Left kidney (tissue), 2 donors: ENCODE data around the gene KREMEN1. TPM values are rescaled to one million over a fixed set of nuclear protein-coding genes. Genes with fewer than 3 reads are reported as not detected.
A peak's percentile ranks its signal among the peaks of the same experiment; 100 is the strongest.

Experiments used
- DNase-seq: peaks from one replicate; pipeline ENCODE4 v3.0.0-alpha.2; 2013
- polyA plus RNA-seq: library from polyadenylated mRNA; unstranded; fragments of 120-200 nt; gene quantifications from one replicate; pipeline ENCODE4 v1.2.1, GENCODE V29; 2013; ENCODE audit not compliant: insufficient read length

KREMEN1 gene
- polyA plus RNA-seq, 1 donor, result 22.3 TPM

GRCh38 chr22:29149841-29150555 lies 77.2 kb downstream of the KREMEN1 start:
- no peak for DNase-seq

- no peak for DNase-seq
These were observed 77.9 kb downstream of the KREMEN1 start for GRCh38 chr22:29150701-29151100.

GRCh38 chr22:29151316-29151715 lies 78.5 kb downstream of the KREMEN1 start:
- no peak for DNase-seq

GRCh38 chr22:29152045-29152953 lies 79.5 kb downstream of the KREMEN1 start:
- no peak for DNase-seq

DNA sequence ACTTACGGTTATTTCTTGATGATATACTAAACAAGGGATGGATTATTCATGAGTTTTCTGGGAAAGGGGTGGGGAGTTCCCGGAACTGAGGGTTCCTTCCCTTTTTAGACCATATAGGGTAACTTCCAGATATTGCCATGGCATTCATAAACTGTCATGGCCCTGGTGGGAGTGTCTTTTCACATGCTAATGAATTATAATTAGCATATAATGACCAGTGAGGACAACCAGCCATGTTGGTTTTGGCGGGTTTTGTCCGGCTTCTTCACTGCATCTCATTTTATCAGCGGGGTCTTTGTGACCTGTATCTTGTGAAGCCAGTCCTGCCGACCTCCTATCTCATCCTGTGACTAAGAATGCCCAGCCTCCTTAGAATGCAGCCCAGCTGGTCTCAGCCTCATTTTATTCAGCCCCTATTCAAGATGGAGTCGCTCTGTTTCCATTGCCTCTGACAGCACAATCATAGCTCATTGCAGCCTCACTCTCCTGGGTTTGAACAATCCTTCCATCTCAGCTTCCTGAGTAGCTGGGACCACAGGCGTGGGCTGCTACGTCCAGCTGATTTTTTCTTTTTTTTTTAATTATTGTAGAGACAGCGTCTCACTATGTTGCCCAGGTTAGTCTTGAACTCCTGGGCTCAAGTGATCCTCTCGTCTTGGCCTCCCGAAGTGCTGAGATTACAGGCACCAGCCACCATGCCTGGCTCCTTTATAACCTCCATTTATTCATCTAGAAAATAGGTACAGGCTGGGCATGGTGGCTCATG lies 80.3 kb downstream of the KREMEN1 start:
- DNase-seq, result no peak

GRCh38 chr22:29154364-29155048 lies 81.7 kb downstream of the KREMEN1 start:
- DNase-seq, result peak; percentile 77

DNA sequence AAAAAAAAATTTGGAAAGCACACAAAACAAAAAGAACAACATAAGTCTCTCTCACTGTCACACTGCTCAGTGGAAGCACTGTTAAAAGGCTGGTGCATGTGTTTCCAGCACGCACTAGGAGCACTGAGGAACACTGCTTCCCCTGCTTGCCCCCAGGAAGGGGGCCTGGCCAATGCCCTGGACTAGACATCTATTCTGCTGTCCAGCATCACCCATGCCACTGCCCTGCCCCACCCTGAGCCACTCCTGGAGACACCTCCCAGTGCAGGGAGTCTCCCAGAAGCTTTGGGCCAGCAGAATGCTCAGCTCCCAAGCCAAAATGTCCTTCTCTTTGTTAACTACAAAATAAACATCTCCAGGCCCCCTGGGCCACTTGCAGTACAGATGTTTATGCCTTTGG lies 83.1 kb downstream of the KREMEN1 start:
- no peak for DNase-seq

- DNase-seq, result no peak
These were observed 83.7 kb downstream of the KREMEN1 start for GRCh38 chr22:29156507-29156906.

DNA sequence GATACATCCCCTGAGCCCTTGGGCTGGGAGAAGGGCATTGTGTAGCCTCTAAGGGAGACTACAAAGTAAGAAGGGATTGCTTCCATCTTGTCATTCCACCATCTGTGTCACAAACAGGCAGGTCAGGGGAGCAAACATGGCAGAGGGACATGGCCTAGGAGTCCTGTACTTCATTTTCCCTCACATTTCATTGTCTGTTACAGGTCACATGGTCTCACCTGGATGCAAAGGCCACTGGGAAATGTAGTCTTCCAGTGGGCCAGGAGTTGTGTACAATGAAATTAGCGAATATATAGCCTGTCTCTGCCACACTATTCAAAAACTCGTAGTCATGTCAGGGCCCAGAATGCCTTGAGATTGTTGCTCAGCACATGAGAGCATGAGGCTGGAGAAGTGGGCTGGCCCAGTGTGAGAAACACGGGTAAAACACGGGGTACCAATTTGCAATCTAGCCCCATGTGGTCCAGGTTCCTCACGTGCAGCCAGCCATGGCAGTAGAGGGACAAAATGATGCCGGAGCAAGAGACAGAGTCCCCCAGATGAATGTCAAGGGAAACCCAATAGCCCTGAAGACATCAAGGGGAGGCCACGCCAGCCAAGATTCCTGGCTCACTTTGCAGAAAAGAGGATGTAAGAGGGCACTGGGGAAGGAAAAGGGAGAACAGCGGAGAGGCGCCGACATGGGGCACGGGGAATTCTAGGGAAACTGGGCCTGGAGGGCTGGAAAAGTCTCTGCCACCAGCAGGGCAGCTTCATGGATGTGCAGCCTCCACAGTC lies 85.1 kb downstream of the KREMEN1 start:
- DNase-seq, result no peak

DNA sequence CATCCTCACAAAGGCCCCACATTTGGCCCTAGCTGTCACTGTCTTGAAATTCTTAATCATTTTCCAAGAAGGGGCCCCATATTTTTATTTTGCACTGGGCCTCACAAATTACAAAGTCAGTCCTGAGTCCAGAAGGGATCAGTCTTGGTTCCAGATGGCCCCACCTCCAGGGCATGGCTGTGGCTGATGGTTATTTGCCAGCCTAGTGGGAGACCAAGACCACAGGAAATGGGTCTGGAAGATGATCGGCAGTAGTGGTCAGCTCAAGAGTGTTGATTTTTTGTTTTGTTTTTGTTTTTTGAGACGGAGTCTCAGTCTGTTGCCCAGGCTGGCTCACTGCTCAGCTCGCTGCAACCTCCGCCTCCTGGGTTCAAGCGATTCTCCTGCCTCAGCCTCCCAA lies 85.7 kb downstream of the KREMEN1 start:
- no peak for DNase-seq

GRCh38 chr22:29163808-29164207 lies 91.0 kb downstream of the KREMEN1 start:
- DNase-seq, result no peak

GRCh38 chr22:29165321-29166060 lies 92.7 kb downstream of the KREMEN1 start:
- DNase-seq, result no peak

DNA sequence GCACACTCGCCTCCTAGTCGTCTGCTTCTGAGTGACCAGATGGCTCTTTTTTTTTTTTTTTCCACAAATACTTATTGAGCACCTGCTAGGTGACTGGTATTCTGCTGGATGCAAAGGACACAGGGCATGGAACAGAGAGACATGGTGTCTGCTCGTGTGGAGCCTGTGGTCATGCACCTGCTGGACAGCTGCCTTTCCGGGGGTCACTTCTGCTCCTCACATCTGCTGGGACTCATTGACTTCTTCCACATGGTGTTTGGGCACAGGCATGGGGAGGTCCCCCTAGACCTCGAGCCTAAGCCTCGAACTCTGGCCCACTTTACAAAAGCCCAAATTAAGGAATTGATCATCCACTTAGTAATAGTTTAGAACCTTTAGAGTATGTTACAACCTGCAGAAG lies 93.3 kb downstream of the KREMEN1 start:
- DNase-seq, result no peak

DNA sequence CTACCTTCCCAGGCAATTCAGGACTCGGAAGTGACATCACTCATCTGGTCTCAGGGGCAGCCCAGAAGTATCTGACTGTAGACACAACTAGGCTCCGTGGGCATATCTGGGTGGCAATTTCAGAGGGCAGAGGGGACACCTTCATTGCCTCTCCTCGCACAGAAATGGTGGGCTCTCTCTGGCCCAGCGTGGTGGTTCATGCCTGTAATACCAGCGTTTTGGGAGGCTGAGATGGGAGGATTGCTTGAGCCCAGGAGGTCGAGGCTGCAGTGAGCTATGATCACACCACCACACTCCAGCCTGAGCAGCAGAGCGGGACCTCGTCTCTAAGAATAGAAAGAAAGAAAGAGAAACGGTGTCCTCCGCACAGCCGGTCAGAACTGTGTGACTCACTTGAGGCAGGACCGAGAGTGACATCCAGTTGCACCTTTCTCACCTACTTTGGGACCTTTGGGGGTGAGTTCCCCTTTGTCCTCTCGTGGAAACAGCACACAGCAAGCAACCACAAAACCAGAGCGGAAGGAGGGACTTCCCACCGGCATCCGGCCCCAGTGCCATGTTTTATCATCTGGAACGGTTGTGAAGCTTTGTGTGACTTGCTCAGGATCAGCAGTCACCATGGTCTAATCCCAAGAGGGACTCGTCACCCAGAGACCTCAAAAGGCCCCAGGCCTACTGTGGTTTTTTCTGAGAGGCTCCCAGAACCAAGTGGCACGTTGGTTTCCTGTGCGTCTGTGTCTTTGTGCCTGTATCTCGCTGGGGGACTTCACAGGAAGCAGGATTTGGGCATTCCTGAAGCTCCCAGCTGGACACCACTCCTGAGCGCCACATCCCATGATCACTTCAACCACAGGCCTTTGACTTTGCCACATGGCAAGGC lies 94.4 kb downstream of the KREMEN1 start:
- DNase-seq, result no peak

DNA sequence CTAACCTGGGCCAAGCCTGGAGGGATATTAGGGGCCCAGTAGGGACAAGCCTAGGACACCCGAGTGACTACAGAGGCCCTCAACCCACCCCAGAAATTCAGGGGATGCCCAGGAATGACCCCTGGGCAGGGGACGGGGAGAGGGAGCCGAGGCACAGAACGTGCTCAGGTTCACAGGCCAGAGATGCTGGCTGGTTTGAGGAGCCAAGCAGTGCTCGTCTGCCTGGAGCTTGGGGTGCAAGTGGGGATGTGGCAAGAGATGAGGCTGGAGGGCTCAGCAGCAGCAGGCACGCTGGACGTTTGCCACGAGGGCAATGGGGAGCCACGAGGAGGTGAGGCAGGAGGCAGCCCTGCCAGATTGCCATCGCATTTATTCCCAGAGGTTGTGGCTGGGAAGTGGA lies 98.9 kb downstream of the KREMEN1 start:
- DNase-seq, result no peak

GRCh38 chr22:29172216-29172615 lies 99.4 kb downstream of the KREMEN1 start:
- DNase-seq, result no peak

GRCh38 chr22:29175312-29175835 lies 102.5 kb downstream of the KREMEN1 start:
- no peak for DNase-seq

GRCh38 chr22:29183971-29184848 lies 111.4 kb downstream of the KREMEN1 start:
- DNase-seq, result no peak
